Measurements from ENCODE around the gene MEIS3. TPM values are rescaled to one million over a fixed set of nuclear protein-coding genes. Genes with fewer than 3 reads are reported as not detected.
"Not testable (repeated sequence)": the region's sequence is repeated elsewhere in the genome, so short reads cannot be mapped to it uniquely, and the experiment has no call there.

MEIS3 gene
- polyA plus RNA-seq, 1 donor: 6.3 TPM

DNA sequence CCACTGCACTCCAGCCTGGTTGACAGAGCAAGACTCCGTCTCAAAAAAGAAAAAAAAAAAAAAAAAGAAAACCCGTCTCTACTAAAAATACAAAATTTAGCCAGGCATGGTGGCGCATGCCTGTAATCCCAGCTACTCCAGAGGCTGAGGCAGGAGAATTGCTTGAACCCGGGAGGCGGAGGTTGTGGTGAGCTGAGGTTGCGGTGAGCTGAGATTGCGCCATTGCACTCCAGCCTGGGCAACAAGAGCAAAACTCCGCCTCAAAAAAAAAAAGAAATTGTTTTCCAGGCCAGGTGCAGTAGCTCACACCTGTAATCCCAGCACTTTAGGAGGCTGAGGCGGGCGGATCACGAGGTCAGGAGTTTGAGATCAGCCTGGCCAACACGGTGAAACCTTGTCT lies 32.7 kb downstream of the MEIS3 start:
- not testable (repeated sequence) for DNase-seq (ENCODE audit: low read depth)

- DNase-seq (ENCODE audit: low read depth): not testable (repeated sequence)
These were observed 34.8 kb downstream of the MEIS3 start for GRCh38 chr19:47384533-47384932.

DNA sequence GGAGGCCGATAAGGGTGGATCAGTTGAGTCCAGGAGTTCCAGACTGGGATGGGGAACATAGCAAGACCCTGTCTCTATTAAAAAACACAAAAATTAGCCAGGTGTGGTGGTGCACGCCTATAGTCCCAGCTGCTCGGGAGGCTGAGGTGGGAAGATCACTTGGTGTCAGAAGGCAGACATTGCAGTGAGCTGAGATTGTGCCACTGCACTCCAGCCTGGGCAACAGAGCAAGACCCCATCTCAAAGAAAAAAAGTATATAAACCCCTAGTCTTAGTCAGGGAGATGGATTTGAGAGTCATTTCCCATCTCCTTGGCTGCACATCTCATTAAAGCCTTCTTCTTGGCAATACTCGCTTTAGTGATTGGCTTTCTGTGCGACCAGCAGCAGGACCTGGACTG lies 35.4 kb downstream of the MEIS3 start:
- not testable (repeated sequence) for DNase-seq (ENCODE audit: low read depth)

- DNase-seq (ENCODE audit: low read depth): no peak
These were observed 37.6 kb downstream of the MEIS3 start for GRCh38 chr19:47381653-47382279.

GRCh38 chr19:47381121-47381520 lies 38.2 kb downstream of the MEIS3 start:
- DNase-seq (ENCODE audit: low read depth): no peak

GRCh38 chr19:47380559-47380958 lies 38.8 kb downstream of the MEIS3 start:
- no peak for DNase-seq (ENCODE audit: low read depth)

GRCh38 chr19:47379381-47379938 lies 39.9 kb downstream of the MEIS3 start:
- DNase-seq (ENCODE audit: low read depth): no peak

- DNase-seq (ENCODE audit: low read depth): no peak
These were observed 41.1 kb downstream of the MEIS3 start for GRCh38 chr19:47378246-47378645.

DNA sequence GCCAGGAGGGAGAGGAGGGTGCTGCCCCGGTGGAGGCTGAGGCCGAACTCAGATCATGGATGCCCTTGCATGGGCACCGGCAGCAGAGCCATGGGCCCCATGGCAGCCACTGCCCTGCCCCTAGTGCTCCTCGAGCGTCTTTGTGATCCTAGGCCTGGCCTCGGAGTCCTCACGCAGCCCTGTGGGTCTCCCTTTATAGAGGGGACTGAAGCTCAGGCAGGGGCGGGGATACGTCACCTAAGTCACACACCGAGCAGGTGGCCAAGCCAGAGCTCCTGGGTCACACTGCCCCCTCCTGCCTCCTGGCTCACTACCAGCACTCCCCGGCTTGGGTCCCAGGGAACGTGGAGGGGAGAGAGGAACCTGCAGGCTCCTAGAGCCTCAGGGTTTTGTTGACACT lies 41.5 kb downstream of the MEIS3 start:
- no peak for DNase-seq (ENCODE audit: low read depth)

DNA sequence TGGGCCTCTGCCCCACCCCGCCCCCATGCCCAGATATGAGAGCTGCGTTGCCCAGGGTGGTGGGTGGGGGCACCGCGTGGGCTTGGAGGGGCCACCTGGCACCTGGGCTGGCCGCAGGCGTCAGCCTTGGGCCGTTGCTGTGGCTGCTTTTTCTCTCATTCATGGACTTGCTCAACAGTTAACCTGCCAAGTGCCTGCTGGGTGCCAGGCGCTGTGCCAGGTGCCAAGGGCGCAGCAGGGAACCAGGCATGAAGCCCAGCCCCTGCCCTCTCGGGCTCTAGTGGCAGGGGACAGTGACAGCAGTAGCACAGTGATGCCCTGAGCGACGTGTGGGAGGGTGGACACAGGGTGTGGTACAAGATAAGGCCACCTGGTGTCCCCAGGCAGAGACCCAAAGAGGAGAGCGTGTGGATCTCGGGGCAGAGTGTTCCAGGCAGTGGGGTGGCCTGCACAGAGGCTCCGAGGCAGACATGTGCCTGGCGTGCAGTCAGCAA lies 42.1 kb downstream of the MEIS3 start:
- no peak for DNase-seq (ENCODE audit: low read depth)

DNA sequence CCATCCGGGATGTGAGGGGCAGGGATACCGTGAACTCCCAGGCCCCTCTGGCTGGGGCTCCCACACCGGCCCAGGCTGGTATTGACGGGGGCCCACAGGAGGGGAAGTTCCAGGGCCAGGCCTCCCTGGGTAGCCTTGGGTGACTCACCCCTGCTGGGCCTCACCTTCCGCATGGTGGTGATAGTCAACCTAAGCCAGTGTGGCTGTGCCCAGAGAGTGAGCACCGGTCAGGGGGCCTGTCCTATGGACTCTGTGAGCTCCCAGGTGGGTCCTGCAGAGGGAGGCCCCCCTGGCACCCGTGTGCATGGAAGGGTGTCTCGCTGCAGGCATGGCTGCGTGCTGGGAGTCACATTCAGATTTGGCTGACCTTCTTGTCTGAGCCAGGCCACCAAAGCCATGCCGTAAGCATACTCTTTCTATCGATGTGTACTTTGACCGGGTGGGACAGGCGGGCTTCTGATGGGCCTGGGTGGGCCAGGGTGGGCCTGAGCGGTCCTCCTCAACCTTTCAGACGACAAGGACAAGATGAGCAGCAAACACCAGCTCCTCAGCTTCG lies 42.7 kb downstream of the MEIS3 start:
- no peak for DNase-seq (ENCODE audit: low read depth)

GRCh38 chr19:47375694-47376588 lies 43.4 kb downstream of the MEIS3 start:
- DNase-seq (ENCODE audit: low read depth): no peak

DNA sequence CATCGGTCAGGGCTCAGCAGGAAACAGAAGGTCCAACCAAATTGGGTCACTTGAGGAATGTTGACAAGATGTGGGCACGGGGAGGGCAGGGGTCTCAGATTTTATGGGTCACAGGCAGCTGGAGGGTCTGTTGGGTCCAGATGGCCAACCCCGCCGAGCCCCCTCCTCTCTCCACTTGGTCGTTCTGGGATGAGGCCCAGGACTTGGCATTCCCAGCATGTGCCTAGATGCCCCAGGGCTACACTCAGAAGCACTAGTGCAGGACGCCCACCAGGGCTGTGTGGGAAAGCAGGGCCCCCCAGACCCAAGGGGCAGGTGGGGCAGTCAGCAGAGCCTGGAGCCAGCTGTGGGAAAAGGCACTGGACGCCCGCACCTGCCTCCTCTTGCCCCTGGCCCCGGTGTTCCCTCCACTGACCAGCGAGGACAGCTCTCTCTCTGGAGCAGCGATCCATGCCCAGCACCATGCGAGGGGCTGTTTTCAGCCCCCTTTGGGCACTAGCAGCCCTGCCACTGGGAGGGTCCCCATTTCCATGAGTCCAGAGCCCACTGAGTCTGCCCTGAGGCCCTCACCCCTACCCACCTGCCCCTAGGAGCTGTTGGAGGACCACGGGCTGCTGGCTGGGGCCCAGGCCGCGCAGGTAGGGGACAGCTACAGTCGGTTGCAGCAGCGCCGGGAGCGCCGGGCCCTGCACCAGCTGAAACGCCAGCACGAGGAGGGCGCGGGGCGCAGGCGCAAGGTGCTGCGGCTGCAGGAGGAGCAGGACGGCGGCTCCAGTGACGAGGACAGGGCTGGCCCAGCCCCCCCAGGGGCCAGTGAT lies 44.2 kb downstream of the MEIS3 start:
- no peak for DNase-seq (ENCODE audit: low read depth)

DNA sequence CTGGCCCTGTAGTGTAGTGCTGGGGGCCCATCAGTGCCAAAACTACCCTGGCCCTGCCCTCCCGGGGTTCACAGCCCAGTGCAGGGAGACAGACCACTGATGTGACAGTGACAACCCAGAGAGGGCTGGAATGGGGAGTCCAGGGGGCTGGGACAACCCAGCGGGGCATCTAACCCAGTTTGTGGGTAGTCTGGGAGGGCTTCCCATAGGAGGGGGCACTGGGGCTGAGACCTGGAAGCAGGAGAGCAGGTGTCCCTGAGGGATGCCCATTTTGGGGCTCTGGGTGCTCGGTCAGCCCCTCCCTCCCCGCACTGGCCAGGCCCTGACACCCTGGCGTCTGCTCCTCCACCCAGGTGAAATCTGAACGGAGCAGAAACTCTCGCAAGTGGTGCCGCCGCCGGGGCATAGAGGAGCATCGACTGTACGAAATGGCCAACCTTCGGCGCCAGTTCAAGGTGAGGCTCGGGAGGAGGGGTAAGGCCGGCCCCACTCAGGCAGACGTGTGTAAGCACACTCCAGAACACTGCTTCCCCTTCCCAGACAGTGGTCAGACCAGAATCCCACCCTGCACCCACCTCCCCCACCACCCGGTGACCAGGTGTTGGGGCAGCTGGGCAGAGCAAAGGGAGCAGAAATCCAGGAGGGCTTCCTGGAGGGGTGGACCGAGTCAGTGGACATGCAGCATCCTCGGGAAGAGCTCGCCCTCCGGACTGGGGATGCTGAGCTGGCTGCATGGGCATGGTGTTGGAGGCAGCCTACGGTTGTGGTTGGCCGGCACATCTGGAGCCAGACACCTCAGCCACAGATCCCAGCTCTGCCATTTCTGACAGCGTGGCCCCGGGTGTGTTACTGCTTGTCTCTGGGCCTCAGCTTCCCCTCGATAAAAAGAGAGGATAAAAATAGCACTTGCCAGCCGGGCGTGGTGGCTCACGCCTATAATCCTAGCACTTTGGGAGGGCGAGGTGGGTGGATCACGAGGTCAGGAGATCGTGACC lies 45.8 kb downstream of the MEIS3 start:
- no peak for DNase-seq (ENCODE audit: low read depth)

DNA sequence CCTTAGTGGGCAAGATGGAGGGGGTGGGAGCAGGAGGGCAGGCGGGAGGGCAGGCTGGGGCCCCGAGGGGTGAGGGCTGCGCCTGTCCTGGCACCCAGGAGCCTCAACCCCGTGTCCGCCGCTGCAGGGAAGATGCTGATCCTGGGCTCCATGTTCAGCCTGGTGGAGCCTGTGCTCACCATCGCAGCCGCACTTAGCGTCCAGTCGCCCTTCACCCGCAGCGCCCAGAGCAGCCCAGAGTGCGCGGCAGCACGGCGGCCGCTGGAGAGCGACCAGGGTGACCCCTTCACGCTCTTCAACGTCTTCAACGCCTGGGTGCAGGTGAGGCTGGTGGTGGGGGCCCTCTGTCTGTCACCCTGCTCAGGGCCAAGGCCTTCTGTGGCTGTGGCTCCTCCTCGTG lies 46.7 kb downstream of the MEIS3 start:
- DNase-seq (ENCODE audit: low read depth): no peak

DNA sequence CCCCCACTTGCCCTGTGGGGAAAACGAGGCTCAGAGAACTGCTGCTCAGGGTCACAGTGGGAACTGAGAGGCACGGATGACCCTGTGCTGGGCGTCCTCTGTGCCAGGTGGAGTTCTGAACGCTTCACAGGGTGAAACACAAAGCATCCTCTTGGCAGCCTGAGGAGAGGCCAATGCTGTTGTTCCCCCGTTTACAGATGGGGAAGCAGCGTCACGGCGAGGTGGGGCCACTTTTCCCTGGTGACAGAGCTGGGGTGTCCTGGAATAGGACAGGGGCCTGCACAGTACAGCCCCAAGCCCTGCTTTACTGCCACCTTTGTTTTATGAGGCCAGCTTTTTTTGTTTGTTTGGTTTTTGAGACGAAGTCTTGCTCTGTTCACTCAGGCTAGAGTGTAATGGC lies 48.1 kb downstream of the MEIS3 start:
- DNase-seq (ENCODE audit: low read depth): no peak

DNA sequence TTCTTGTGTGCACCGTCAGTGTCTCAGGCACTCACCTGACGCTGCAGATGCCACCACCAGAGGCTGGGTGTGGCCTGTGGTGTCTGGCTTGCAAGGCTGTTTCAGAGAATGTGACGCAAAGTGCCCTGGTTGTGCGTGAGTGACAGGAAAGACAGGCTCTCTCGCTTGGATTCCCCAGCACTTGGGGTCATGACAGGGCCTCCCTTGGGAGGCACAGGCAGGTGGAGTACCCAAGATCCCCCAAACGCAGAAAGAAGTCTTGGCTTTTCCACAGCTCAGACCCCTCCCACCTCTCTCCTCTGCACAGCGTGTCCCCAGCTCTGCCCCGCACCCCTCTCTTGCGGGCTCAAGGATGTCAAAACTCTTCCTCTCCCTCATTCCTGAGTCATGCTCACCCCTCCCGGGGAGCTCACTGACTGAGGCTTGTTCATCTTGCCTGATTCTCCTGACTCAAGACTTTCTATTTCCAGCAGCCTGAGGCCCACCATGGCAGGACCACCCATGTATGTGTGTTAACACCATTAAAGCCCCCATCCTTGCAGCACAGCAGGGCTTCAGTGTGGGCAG lies 49.2 kb downstream of the MEIS3 start:
- no peak for DNase-seq (ENCODE audit: low read depth)

- not testable (repeated sequence) for DNase-seq (ENCODE audit: low read depth)
These were observed 53.9 kb downstream of the MEIS3 start for GRCh38 chr19:47365455-47365854.

DNA sequence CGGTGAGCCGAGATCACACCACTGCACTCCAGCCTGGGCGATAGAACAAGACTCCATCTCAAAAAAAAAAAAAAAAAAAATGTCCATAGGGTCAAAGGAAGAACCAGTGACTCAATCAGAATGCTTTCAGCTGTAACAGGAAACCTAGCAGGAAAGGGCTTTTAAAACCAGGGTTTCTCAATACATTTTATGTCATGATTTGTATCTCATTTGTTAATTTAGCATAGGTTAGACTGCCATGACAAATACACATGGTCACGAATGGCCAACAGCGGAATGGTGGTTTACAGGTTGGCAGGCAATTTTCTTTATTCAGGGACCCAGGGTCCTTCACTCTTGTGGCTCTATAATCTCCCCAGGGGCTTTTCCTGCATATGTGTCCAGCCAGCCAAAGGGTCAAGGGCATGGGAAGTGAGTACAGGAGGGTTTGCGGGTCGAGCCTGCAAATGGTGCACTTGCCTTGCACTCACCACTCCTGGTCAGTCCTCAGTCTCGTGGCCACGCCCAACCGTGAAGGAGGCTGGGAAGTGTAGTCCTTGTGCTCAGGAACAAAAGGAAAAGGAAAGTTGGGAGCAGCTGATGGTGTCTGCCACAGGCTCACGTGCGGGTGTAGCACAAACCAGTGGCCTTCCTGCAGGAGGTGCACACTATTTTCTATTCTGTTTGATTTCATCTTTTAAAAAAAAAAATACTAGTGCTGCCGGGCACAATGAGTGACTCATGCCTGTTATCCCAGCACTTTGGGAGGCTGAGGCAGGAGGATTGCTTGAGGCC lies 55.4 kb downstream of the MEIS3 start:
- no peak for DNase-seq (ENCODE audit: low read depth)
